SU-DHL-6 (cell line): ENCODE measurements around the gene FOXI2.

Experiments
- H2AFZ ChIP-seq: fragments of 200-600 bp; sonication (generic); 2 replicates; pipeline ENCODE4 v1.6.1; 2014; ENCODE audit warnings: low read depth, mild to moderate bottlenecking, moderate library complexity, mixed read lengths, antibody characterized with exemption, low read length; ENCODE audit not compliant: severe bottlenecking
- H3F3A ChIP-seq: fragments of 200-600 bp; shearing (Covaris generic); 2 replicates; pipeline ENCODE4 v1.6.0; 2016; ENCODE audit warnings: antibody characterized with exemption, mild to moderate bottlenecking; ENCODE audit not compliant: insufficient read depth
- H3K27ac ChIP-seq: fragments of 200-600 bp; sonication (generic); 2 replicates; pipeline ENCODE4 v1.5.1; 2016; ENCODE audit warnings: low read depth, mild to moderate bottlenecking, low read length, moderate library complexity, mixed read lengths
- H3K27me3 ChIP-seq: fragments of 200-600 bp; sonication (generic), shearing (Covaris generic); 2 replicates; pipeline ENCODE4 v1.6.0; 2014; ENCODE audit warnings: mild to moderate bottlenecking, low read length
- H3K36me3 ChIP-seq: fragments of 200-600 bp; sonication (generic); 2 replicates; pipeline ENCODE4 v1.6.1; 2014; ENCODE audit warnings: mild to moderate bottlenecking, low read length, mixed read lengths
- H3K4me2 ChIP-seq: fragments of 300-600, 200-600 bp; shearing (Covaris generic), sonication (generic); 2 replicates; pipeline ENCODE4 v1.6.0; 2014; ENCODE audit warnings: low read length, low read depth, mild to moderate bottlenecking; ENCODE audit not compliant: poor library complexity, severe bottlenecking
- H3K4me3 ChIP-seq: fragments of 200-600 bp; sonication (generic); 2 replicates; pipeline ENCODE4 v1.5.1; 2014; ENCODE audit warnings: antibody characterized with exemption, low read length, mild to moderate bottlenecking, mixed read lengths; ENCODE audit not compliant: insufficient read depth, poor library complexity, severe bottlenecking
- H3K79me2 ChIP-seq: fragments of 200-600 bp; sonication (generic); 2 replicates; pipeline ENCODE4 v1.6.1; 2014; ENCODE audit warnings: mild to moderate bottlenecking, low read length, moderate library complexity; ENCODE audit not compliant: insufficient read depth
- H3K9ac ChIP-seq: fragments of 200-600 bp; sonication (generic); 2 replicates; pipeline ENCODE4 v1.7.0; 2014; ENCODE audit warnings: mild to moderate bottlenecking, low read length
- H3K9me2 ChIP-seq: fragments of 200-600 bp; sonication (generic); replicated peaks from 2 replicates; pipeline ENCODE4 v1.6.1; 2014; ENCODE audit warnings: low read length; ENCODE audit not compliant: insufficient read depth
- H3K9me3 ChIP-seq: fragments of 200-600 bp; sonication (generic); 2 replicates; pipeline ENCODE4 v1.6.1; 2014; ENCODE audit warnings: low read length, mixed read lengths; ENCODE audit not compliant: insufficient read depth
- H4K20me1 ChIP-seq: fragments of 200-600 bp; sonication (generic); 2 replicates; pipeline ENCODE4 v1.6.1; 2014; ENCODE audit warnings: low read depth, mild to moderate bottlenecking, antibody characterized with exemption, low read length, moderate library complexity, mixed read lengths
- CTCF ChIP-seq: fragments of 200-600 bp; sonication (generic); IDR thresholded peaks from one replicate; pipeline ENCODE4 v1.5.1; 2017; ENCODE audit warnings: antibody characterized with exemption, mild to moderate bottlenecking, low read length, moderate library complexity; ENCODE audit not compliant: insufficient read depth, poor library complexity, severe bottlenecking
- EZH2phosphoT487 ChIP-seq: fragments of 200-600 bp; sonication (generic), shearing (Covaris generic); conservative IDR thresholded peaks from 2 replicates; pipeline ENCODE4 v1.6.1; 2018; ENCODE audit warnings: mild to moderate bottlenecking, antibody characterized with exemption, low read length, moderate library complexity, mixed read lengths

FOXI2 gene

GRCh38 chr10:127744956-127745355 lies 8.0 kb downstream of the FOXI2 start:
- H3K79me2 ChIP-seq: no peaks in the 10 kb centered on the region
- no peaks in the 10 kb centered on the region for H3K36me3 ChIP-seq
- H2AFZ ChIP-seq: no peak overlapping the region
- H3K9ac ChIP-seq: no peak overlapping the region
- no peaks in the 10 kb centered on the region for H3F3A ChIP-seq
- H3K9me2 ChIP-seq: no peaks in the 10 kb centered on the region
- no peak overlapping the region for H3K27ac ChIP-seq
- H4K20me1 ChIP-seq: no peaks in the 10 kb centered on the region
- H3K9me3 ChIP-seq: no peaks in the 10 kb centered on the region
- no peaks in the 10 kb centered on the region for H3K27me3 ChIP-seq
- no peak overlapping the region for H3K4me3 ChIP-seq
- TF ChIP-seq CTCF (no peak), EZH2phosphoT487 (no peak)
- H3K4me2 ChIP-seq: no peak overlapping the region

- Histone ChIP-seq H3K9me3 (no peaks in the 10 kb centered on the region), H3K27me3 (no peaks in the 10 kb centered on the region), H3K27ac (no peak overlapping the region), H3K9me2 (no peaks in the 10 kb centered on the region), H3K9ac (no peak overlapping the region), H3K4me3 (no peak overlapping the region), H3F3A (no peaks in the 10 kb centered on the region), H3K4me2 (no peak overlapping the region), H3K79me2 (no peaks in the 10 kb centered on the region), H3K36me3 (no peaks in the 10 kb centered on the region), H4K20me1 (no peaks in the 10 kb centered on the region), H2AFZ (no peak overlapping the region)
- no peak for TF ChIP-seq CTCF
- no peak for TF ChIP-seq EZH2phosphoT487
Observed at GRCh38 chr10:127745861-127746260, 8.9 kb downstream of the FOXI2 start.

- Histone ChIP-seq H2AFZ (no peak overlapping the region), H4K20me1 (no peaks in the 10 kb centered on the region), H3K79me2 (no peaks in the 10 kb centered on the region), H3K9me2 (no peaks in the 10 kb centered on the region), H3K9ac (no peak overlapping the region), H3K4me2 (no peak overlapping the region), H3K4me3 (no peak overlapping the region), H3K9me3 (no peaks in the 10 kb centered on the region), H3K27ac (no peak overlapping the region), H3K27me3 (no peaks in the 10 kb centered on the region), H3F3A (no peaks in the 10 kb centered on the region), H3K36me3 (no peaks in the 10 kb centered on the region)
- TF ChIP-seq CTCF (no peak), EZH2phosphoT487 (no peak)
Observed at GRCh38 chr10:127755753-127756152, 18.8 kb downstream of the FOXI2 start.

GRCh38 chr10:127756264-127756663 lies 19.3 kb downstream of the FOXI2 start:
- H3K4me2 ChIP-seq: no peak overlapping the region
- TF ChIP-seq CTCF (no peak), EZH2phosphoT487 (no peak)

More at GRCh38 chr10:127756264-127756663, 19.3 kb downstream of the FOXI2 start:
- Histone ChIP-seq H3F3A (no peaks in the 10 kb centered on the region), H3K79me2 (no peaks in the 10 kb centered on the region), H2AFZ (no peak overlapping the region), H3K9me3 (no peaks in the 10 kb centered on the region), H3K4me3 (no peak overlapping the region), H3K9ac (no peak overlapping the region), H3K9me2 (no peaks in the 10 kb centered on the region), H3K27ac (no peak overlapping the region), H3K27me3 (no peaks in the 10 kb centered on the region), H4K20me1 (no peaks in the 10 kb centered on the region), H3K36me3 (no peaks in the 10 kb centered on the region)
